Fibroblast of villous mesenchyme (primary cell): ENCODE measurements around the gene DCAF16. TPM values are rescaled to one million over a fixed set of nuclear protein-coding genes. Genes with fewer than 3 reads are reported as not detected.

Experiments used
- DNase-seq: peaks from one replicate; pipeline ENCODE4 v3.0.0-alpha.2; 2010; ENCODE audit warnings: low read depth
- H3K4me3 ChIP-seq: 2 replicates; pipeline ENCODE4 v1.5.1; 2011; ENCODE audit warnings: low read depth, mild to moderate bottlenecking, low read length
- CTCF ChIP-seq: IDR thresholded peaks from 2 replicates; pipeline ENCODE4 v1.5.1; 2012; ENCODE audit warnings: low read depth, mild to moderate bottlenecking, low read length; ENCODE audit not compliant: insufficient read depth
- total RNA-seq: library from RNA; depleted of rRNA; stranded (reverse); fragments of >200 nt; gene quantifications from 2 replicates; pipeline ENCODE4 v1.2.3, GENCODE V29; 2012

DCAF16 gene
- total RNA-seq, 1 donor = 21.2 TPM

GRCh38 chr4:17762726-17763125 lies 47.8 kb downstream of the DCAF16 start:
- H3K4me3 ChIP-seq = no peak overlapping the region
- peak; percentile 39 for TF ChIP-seq CTCF
- peak; percentile 37 for DNase-seq

- no peak for TF ChIP-seq CTCF
- H3K4me3 ChIP-seq = no peak overlapping the region
- no peak for DNase-seq
Observed at GRCh38 chr4:17761062-17761461, 49.5 kb downstream of the DCAF16 start.

- TF ChIP-seq CTCF = no peak
- H3K4me3 ChIP-seq = no peak overlapping the region
Observed at GRCh38 chr4:17760626-17761025, 49.9 kb downstream of the DCAF16 start.

GRCh38 chr4:17758485-17758884 lies 52.1 kb downstream of the DCAF16 start:
- no peak for DNase-seq
- no peak for TF ChIP-seq CTCF

More at GRCh38 chr4:17760626-17761025, 49.9 kb downstream of the DCAF16 start:
- DNase-seq = no peak

GRCh38 chr4:17757621-17758020 lies 52.9 kb downstream of the DCAF16 start:
- H3K4me3 ChIP-seq = no peak overlapping the region
- DNase-seq = no peak
- no peak for TF ChIP-seq CTCF

More at GRCh38 chr4:17758485-17758884, 52.1 kb downstream of the DCAF16 start:
- H3K4me3 ChIP-seq = no peak overlapping the region

GRCh38 chr4:17753646-17754045 lies 56.9 kb downstream of the DCAF16 start:
- no peak for TF ChIP-seq CTCF
- no peak overlapping the region for H3K4me3 ChIP-seq
- no peak for DNase-seq

Other genes with a start within 250 kb of the DCAF16 start
- 94.6 and 115 TPM in 2 replicates for gene LAP3, start 233.6 kb downstream of the DCAF16 start, total RNA-seq
- 10.0 and 13.0 TPM in 2 replicates for gene MED28, start 196.1 kb downstream of the DCAF16 start, total RNA-seq
- under 0.01 TPM in 1 of 2 replicates, not detected in the other for gene FAM184B, start 29.1 kb downstream of the DCAF16 start, total RNA-seq
- gene NCAPG, start 222 bp upstream of the DCAF16 start, total RNA-seq = 17.4 and 32.8 TPM in 2 replicates
- 14.2 and 19.4 TPM in 2 replicates for gene LCORL, start 211.0 kb upstream of the DCAF16 start, total RNA-seq